ENCODE results near the gene RYR1. TPM values are rescaled to one million over a fixed set of nuclear protein-coding genes. Genes with fewer than 3 reads are reported as not detected.

Gene RYR1
- total RNA-seq, 4 donors from 2014 or later, result 1.5 to 8.8 (median 4.4) TPM

DNA sequence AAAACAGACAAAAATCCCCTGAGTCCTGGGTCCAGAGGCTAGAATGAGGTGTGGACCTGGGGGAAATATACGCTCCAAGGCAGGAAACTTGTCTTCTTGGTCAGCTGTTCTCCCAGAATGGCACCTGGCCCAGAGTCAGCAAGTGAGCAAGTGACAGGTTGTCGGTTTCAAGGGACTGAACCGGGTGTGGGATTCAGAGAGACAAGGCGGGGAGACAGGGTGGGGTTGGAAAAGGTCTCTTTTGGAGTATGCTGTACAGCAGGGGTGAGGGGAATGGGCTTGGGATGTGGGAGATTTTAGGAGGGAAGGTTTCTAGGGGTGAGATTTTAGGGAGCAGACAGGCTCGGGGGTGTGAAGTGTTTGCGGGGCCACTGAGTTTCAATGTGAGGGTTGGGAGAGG lies 83.3 kb downstream of the RYR1 start:
- TF ChIP-seq, protein P1, sequence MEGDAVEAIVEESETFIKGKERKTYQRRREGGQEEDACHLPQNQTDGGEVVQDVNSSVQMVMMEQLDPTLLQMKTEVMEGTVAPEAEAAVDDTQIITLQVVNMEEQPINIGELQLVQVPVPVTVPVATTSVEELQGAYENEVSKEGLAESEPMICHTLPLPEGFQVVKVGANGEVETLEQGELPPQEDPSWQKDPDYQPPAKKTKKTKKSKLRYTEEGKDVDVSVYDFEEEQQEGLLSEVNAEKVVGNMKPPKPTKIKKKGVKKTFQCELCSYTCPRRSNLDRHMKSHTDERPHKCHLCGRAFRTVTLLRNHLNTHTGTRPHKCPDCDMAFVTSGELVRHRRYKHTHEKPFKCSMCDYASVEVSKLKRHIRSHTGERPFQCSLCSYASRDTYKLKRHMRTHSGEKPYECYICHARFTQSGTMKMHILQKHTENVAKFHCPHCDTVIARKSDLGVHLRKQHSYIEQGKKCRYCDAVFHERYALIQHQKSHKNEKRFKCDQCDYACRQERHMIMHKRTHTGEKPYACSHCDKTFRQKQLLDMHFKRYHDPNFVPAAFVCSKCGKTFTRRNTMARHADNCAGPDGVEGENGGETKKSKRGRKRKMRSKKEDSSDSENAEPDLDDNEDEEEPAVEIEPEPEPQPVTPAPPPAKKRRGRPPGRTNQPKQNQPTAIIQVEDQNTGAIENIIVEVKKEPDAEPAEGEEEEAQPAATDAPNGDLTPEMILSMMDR (IDR thresholded peaks at IDR 0.05; ENCODE audit: low read depth), result no peak

DNA sequence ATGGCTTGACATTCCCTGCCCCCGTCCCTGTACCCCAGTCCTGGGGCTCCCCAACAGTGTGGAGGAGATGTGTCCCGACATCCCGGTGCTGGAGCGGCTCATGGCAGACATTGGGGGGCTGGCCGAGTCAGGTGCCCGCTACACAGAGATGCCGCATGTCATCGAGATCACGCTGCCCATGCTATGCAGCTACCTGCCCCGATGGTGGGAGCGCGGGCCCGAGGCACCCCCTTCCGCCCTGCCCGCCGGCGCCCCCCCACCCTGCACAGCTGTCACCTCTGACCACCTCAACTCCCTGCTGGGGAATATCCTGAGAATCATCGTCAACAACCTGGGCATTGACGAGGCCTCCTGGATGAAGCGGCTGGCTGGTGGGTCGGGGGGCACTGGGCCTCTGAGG lies 83.8 kb downstream of the RYR1 start:
- TF ChIP-seq, protein P1 (IDR thresholded peaks at IDR 0.05; ENCODE audit: low read depth), result no peak

DNA sequence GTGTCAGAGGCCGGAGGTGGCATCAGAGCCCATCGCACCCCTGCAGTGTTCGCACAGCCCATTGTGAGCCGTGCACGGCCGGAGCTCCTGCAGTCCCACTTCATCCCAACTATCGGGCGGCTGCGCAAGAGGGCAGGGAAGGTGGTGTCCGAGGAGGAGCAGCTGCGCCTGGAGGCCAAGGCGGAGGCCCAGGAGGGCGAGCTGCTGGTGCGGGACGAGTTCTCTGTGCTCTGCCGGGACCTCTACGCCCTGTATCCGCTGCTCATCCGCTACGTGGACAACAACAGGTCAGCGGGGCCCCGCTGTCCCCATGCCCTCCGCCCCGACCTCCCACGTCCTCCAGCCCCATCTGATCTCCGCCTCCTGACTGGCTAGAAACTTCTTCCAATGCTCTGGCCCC lies 85.7 kb downstream of the RYR1 start:
- TF ChIP-seq, protein P1 (IDR thresholded peaks at IDR 0.05; ENCODE audit: low read depth), result no peak

DNA sequence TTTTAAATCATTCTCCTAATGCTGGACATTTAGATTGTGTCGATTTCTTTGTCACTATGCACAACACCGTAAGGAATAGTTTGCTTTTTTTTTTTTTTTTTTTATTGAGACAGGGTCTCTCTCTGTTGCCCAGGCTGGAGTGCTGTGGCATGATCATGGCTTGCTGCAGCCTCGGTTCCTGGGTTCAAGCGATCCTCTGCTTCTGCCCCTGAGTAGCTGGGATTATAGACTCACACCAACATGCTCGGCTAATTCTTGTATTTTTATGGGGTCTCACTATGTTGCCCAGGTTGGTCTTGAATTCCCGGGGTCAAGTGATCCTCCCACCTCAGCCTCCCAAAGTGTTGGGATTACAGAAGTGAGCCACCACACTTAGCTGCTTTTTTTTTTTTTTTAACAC lies 86.5 kb downstream of the RYR1 start:
- TF ChIP-seq, protein P1 (IDR thresholded peaks at IDR 0.05; ENCODE audit: low read depth), result no peak

DNA sequence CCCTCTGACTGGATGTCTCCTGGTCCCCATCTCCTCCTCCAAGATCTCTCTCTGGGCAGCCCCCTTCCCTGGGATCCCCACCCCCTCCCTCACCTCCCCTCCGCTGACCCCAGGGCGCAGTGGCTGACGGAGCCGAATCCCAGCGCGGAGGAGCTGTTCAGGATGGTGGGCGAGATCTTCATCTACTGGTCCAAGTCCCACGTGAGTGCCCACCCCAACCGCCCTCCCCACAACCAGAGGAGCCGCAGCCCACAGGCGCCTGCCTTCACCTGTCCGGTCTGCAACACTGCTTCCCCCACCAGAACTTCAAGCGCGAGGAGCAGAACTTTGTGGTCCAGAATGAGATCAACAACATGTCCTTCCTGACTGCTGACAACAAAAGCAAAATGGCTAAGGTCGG lies 89.4 kb downstream of the RYR1 start:
- TF ChIP-seq, protein P1 (IDR thresholded peaks at IDR 0.05; ENCODE audit: low read depth), result no peak

DNA sequence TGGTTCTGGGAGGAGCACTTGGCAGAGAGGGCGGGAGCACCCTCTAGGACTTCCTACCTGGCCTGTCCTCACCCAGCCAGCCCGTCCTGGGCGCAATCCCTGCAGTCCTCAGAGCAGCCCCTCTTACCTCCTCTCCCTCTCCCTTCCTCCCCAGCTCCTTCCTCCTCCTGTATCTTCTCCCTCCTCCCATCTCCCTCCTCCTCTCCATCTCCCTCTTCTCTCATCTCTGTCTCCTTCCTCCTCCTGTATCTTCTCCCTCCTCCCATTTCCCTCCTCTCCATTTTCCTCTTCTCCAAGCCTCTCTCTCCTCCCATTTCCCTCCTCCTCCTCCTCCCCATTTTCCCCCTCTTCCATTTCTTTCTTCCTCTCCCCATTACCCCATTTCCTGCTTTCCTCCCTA lies 89.8 kb downstream of the RYR1 start:
- TF ChIP-seq, protein P1 (IDR thresholded peaks at IDR 0.05; ENCODE audit: low read depth), result no peak

DNA sequence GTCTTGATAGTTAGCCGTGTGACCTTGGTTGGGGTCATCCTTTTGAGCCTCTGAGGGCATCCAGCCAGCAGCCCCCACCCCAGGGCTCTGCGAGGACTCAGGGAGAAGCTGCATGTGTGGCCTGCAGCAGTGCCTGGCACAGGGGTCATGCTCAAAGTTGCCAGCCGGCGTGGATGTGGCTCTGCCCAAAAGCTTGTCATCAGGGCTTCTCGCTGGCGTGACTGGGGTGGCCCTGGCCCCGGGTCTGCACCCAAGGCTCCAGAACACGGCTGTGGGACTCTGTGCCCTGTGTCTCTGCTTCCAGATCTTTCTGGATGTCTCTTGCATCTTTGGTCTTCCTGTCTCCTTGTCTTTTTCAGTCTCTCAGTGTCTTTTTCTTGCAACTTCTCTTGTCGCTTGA lies 90.9 kb downstream of the RYR1 start:
- TF ChIP-seq, protein P1 (IDR thresholded peaks at IDR 0.05; ENCODE audit: low read depth), result no peak
